Activated T-cell treated with anti-CD3 and anti-CD28 coated beads for 1 hour (primary cell): Measurements from ENCODE around the gene SRRM4.

Experiments used
- DNase-seq: peaks from one replicate; pipeline ENCODE4 v3.0.0-alpha.2; 2020; ENCODE audit warnings: low read depth

SRRM4 gene

GRCh38 chr12:119204671-119205285, 223.4 kb downstream of the SRRM4 start:
- DNase-seq, result no peak

- no peak for DNase-seq
These were observed 225.2 kb downstream of the SRRM4 start for GRCh38 chr12:119206348-119207062.

GRCh38 chr12:119207063-119207560, 225.8 kb downstream of the SRRM4 start:
- DNase-seq, result no peak

- no peak for DNase-seq
These were observed 227.3 kb downstream of the SRRM4 start for GRCh38 chr12:119208626-119209061.

- DNase-seq, result no peak
These were observed 230.5 kb downstream of the SRRM4 start for GRCh38 chr12:119211884-119212283.
